GM13977 (cell line): ENCODE measurements around the gene TTC9B.

ENCODE experiments used
- DNase-seq: peaks from one replicate; pipeline ENCODE4 v3.0.0; 2012; ENCODE audit warnings: low spot score
- in situ Hi-C: fragments of 300-500 bp; cut with MboI; formaldehyde crosslinking; loops from one replicate; pipeline ENCODE4 v1.12.0; 2022; ENCODE audit warnings: low sequenced_read_pairs, low pct_unique_long_range_greater_than_20kb, mixed read lengths, inconsistent platforms; ENCODE audit not compliant: unreplicated experiment
- TF ChIP-seq, protein P1 (sequence below): IDR thresholded peaks from 2 replicates; pipeline ENCODE4 v1.5.1; 2012; ENCODE audit warnings: mild to moderate bottlenecking, control low read depth; ENCODE audit not compliant: insufficient read depth; ENCODE audit errors: extremely low read depth, missing control alignments

TTC9B gene

DNA sequence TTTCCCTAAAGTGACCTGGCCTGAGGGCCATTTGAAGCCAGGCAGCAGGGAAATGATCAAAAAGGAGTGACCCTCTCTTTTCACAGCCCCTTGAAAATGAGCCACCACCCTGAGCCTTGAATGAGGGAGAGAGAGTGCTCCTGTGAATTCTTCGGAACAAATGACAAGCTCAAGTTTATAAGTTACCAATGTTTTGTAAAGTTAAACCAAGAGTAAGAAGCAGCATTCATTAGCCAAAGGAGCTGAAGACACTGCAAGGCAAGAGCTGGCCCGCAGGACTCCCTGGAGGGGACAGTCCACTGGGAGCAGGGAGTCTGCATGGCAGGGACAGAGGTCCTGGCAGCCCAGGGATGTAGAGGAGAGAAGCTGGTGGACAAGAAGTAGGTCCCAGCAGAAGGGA is 25.0 kb upstream of the TTC9B start:
- TF ChIP-seq, protein P1, sequence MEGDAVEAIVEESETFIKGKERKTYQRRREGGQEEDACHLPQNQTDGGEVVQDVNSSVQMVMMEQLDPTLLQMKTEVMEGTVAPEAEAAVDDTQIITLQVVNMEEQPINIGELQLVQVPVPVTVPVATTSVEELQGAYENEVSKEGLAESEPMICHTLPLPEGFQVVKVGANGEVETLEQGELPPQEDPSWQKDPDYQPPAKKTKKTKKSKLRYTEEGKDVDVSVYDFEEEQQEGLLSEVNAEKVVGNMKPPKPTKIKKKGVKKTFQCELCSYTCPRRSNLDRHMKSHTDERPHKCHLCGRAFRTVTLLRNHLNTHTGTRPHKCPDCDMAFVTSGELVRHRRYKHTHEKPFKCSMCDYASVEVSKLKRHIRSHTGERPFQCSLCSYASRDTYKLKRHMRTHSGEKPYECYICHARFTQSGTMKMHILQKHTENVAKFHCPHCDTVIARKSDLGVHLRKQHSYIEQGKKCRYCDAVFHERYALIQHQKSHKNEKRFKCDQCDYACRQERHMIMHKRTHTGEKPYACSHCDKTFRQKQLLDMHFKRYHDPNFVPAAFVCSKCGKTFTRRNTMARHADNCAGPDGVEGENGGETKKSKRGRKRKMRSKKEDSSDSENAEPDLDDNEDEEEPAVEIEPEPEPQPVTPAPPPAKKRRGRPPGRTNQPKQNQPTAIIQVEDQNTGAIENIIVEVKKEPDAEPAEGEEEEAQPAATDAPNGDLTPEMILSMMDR, result no peak
- in situ Hi-C loops, result no loop called here
- DNase-seq, result no peak

DNA sequence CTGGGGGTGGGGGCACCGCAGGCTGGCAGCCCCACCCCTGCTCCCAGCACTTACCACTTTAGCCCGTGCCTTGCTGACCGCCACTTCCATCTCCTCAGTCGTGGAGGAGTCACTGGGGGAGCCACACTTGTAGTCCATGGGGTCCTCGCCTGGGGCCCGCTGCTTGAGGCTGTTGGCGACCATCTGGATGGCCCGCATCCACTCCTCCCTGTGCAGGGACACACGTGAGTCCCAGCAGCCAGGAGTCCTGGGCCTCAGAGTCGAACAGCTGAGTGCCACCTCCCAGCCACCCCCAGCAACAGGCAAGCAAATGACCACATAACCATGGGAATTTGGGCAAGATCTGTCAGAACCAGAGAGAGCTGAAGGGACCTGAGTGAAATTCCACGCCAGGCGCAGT is 24.3 kb upstream of the TTC9B start:
- in situ Hi-C loops, result no loop called here
- DNase-seq, result no peak
- TF ChIP-seq, protein P1, result no peak

DNA sequence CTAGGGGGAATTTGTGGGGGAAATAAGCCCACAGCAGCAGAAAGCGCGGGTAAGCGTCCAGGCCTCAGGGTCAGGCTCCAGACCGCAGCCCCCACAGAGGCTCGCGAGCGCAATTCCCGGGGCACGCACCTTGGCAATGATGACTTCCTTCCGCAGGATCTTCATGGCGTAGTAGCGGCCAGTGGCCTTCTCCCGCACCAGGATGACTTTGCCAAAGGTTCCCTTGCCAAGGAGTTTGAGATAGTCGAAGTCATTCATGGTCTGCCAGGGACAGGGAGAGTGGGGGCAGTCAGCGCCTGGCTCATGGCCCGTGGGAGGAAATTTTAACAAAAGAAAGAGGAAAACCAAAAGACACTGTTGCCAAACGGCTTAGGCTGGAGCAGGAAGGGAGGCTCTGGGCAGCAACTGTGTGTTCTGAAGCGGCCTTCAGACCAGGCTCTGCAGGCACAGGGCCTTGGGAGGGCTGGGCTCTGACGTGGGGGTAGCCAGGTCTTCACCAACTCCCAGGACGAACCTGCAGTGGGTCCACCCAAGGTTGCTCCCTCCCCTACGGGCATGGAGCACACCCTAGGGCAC is 23.7 kb upstream of the TTC9B start:
- TF ChIP-seq, protein P1, result no peak
- no peak for DNase-seq
- in situ Hi-C loops, result no loop called here

DNA sequence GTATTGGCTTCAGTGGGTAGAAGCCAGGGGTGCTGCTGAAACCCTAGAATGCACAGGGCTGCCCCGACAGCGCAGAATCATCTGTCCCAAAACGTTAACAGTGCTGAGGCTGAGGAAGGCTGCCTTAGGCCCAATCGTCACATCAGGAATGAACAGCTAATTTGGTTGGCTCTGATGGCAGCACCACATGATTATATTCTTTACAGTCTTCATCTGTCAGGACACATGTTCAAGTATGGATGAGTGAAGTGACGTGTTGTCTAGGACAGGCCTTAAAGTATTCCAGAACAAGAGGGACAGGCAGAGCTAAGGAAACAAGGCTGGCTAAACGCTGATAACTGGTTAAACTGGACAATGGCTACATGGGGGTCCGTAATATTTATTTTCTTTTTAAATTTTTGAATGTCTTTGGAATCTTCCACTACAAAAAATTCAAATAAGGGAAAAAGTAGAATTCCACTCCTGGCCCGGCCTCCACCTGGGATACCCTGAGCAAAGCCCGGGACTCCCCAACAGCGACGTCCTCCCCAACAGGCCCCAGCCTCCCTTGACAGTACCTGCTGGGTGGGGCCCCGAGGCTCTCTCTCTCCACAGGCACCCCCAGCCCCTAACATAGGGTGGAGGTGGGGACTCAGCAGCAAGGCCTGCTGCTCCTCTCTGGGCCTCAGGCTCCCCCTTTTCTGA is 23.1 kb upstream of the TTC9B start:
- TF ChIP-seq, protein P1, result no peak
- in situ Hi-C loops, result no loop called here
- no peak for DNase-seq

DNA sequence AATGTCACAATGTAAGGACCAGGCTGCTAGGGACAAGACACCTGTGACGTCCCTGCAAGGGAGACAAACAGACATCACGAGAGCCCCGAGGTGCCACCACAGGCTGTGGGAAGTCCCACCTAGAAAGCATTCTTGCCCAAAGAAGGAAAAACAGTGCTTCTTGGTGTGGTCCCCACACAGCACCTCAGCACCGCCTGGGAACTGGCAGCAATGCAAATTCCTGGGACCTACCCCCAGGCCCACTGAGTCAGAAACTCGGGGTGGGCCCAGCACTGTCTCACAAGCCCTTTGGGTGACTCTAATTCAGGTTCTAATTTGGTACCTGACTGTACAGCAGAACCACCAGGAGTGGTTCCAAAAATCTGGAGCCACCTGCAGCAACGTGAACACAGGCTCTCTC is 22.1 kb upstream of the TTC9B start:
- DNase-seq, result no peak
- TF ChIP-seq, protein P1, result no peak
- in situ Hi-C loops, result no loop called here

DNA sequence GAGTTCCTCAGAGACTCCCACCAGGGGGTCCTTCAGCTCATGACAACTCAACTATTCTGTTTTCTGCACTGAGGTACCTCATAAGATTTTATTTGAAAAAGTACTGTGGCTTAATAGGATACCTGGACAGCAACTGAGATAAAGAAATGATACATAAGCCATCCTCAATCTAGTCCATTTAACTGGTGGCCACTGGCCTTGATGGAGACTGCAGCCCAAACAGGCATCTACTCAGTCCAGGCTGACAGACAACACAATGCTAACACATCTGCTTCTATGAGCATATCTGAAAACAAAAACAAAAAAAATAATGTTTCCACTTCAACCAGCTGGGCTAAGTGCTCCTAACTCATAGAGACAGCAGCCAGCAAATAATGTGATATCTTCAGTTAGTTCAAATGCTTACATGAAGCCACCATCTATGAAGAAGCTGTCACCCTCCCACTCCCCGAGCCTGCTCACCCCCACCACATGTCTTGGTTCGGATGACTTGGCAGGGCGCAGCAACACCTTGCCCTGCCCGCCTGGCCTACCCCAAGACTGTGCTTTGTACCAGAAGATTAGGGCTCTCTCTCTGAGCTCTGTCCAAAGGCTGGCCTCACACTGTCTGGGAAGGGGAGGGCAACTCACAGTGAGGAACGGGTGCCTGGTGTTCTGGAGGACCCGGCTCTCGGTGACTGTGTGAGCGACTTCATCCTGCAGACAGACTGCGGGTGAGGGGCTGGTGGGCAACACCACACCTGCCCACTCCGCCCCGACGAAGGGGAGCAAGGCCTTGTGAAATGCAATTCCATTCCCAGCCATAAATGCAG is 21.4 kb upstream of the TTC9B start:
- TF ChIP-seq, protein P1, result no peak
- in situ Hi-C loops, result no loop called here
- no peak for DNase-seq
